ENCODE data around the gene UTP15.
A peak's percentile ranks its signal among the peaks of the same experiment; 100 is the strongest.

- TF ChIP-seq POLR2AphosphoS5 (IDR thresholded peaks at IDR 0.05; ENCODE audit: low read depth, low read length) (no peak), REST (IDR thresholded peaks at IDR 0.05; ENCODE audit: insufficient read depth in 1 of 2, low read depth in 2 of 2, low read length in 1 of 2) (no peak)
- TF ChIP-seq, protein P1, sequence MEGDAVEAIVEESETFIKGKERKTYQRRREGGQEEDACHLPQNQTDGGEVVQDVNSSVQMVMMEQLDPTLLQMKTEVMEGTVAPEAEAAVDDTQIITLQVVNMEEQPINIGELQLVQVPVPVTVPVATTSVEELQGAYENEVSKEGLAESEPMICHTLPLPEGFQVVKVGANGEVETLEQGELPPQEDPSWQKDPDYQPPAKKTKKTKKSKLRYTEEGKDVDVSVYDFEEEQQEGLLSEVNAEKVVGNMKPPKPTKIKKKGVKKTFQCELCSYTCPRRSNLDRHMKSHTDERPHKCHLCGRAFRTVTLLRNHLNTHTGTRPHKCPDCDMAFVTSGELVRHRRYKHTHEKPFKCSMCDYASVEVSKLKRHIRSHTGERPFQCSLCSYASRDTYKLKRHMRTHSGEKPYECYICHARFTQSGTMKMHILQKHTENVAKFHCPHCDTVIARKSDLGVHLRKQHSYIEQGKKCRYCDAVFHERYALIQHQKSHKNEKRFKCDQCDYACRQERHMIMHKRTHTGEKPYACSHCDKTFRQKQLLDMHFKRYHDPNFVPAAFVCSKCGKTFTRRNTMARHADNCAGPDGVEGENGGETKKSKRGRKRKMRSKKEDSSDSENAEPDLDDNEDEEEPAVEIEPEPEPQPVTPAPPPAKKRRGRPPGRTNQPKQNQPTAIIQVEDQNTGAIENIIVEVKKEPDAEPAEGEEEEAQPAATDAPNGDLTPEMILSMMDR (IDR thresholded peaks at IDR 0.05) = peak; percentile 90
Observed at GRCh38 chr5:73519531-73520283, 45.8 kb upstream of the UTP15 start.

Measured in Panc1 (cell line).